HepG2 (cell line): Measurements from ENCODE around the gene DLG5. TPM values are rescaled to one million over a fixed set of nuclear protein-coding genes. Genes with fewer than 3 reads are reported as not detected.

Experiments
- ATAC-seq: fragments of 200-7000 bp; cut with Tn5 transposase; 3 replicates; pipeline ENCODE4 v1.9.1; 2020; ENCODE audit warnings: mild to moderate bottlenecking, moderate library complexity
- BruUV-seq: library from RNA; stranded (reverse); fragments of 400-500 nt; replicated peaks from 2 replicates; lab custom pipeline; 2021; lab: Mats Ljungman, UMichigan
- CTCF ChIA-PET: fragments of 300-600 bp; formaldehyde crosslinking; extraction: SDS; loops from one replicate; lab custom pipeline; 2021; ENCODE audit warnings: low total read pairs, inconsistent platforms, low intra/inter-chr PET ratio; lab: Yijun Ruan, JAX
- POLR2A ChIA-PET: fragments of 350-600 bp; sonication (Branson Sonifier 250); formaldehyde crosslinking; loops from one replicate; lab custom pipeline; 2020; ENCODE audit warnings: antibody characterized with exemption, inconsistent platforms; lab: Yijun Ruan, JAX
- DNase-seq: peaks from one replicate; pipeline ENCODE4 v3.0.0-alpha.2; 2015; ENCODE audit warnings: low spot score
- FAIRE-seq: peaks from 3 replicates; lab custom pipeline; 2011; peaks lifted over from hg19 to GRCh38; lab: Jason Lieb, UNC
- H2AFZ ChIP-seq: one replicate; pipeline ENCODE4 v1.6.1; 2011; ENCODE audit warnings: low read length, inconsistent platforms
- H3K27ac ChIP-seq: fragments of 300-600 bp; 3 replicates; pipeline ENCODE4 v1.8.0; 2011; ENCODE audit warnings: mixed run types, mild to moderate bottlenecking, mixed read lengths, low read length, inconsistent platforms; ENCODE audit not compliant: insufficient read depth; ENCODE audit errors: extremely low read length
- H3K27me3 ChIP-seq, 2 experiments: fragments of 200-600 bp in 1 of 2; 2 replicates in 1 of 2; 3 replicates in 1 of 2; pipeline versions ENCODE4 v1.6.0 to v1.8.0; 2011; ENCODE audit warnings: low read length in 2 of 2, mild to moderate bottlenecking in 2 of 2, moderate library complexity in 2 of 2, inconsistent platforms in 1 of 2; ENCODE audit not compliant: insufficient read depth in 2 of 2, control insufficient read depth in 1 of 2
- H3K36me3 ChIP-seq, 2 experiments: fragments of 200-600 bp in 1 of 2; replicated peaks in 1 of 2; 2 replicates in 1 of 2; 3 replicates in 1 of 2; pipeline versions ENCODE4 v1.5.1 to v1.8.0; 2011; ENCODE audit warnings: low read length in 2 of 2, inconsistent platforms in 1 of 2; ENCODE audit not compliant: insufficient read depth in 2 of 2, control insufficient read depth in 1 of 2
- H3K4me1 ChIP-seq: 2 replicates; pipeline ENCODE4 v1.5.1; 2012; ENCODE audit warnings: low read length, inconsistent platforms; ENCODE audit not compliant: insufficient read depth
- H3K4me2 ChIP-seq: 2 replicates; pipeline ENCODE4 v1.6.0; 2011; ENCODE audit warnings: low read depth, low read length, inconsistent platforms
- H3K4me3 ChIP-seq, 3 experiments: fragments of 200-600 bp in 1 of 3; sonication (generic), shearing (Covaris generic) in 1 of 3; replicated peaks in 1 of 3; 2 replicates each; pipeline ENCODE4 v1.5.1; 2011 to 2016; ENCODE audit warnings: low read length in 3 of 3, inconsistent platforms in 2 of 3, low read depth in 2 of 3, mild to moderate bottlenecking in 2 of 3, control low read depth in 1 of 3, mixed read lengths in 1 of 3; ENCODE audit not compliant: insufficient read depth in 1 of 3
- H3K79me2 ChIP-seq: one replicate; pipeline ENCODE4 v1.6.1; 2011; ENCODE audit warnings: low read length, inconsistent platforms; ENCODE audit not compliant: insufficient read depth
- H3K9ac ChIP-seq: 2 replicates; pipeline ENCODE4 v1.6.0; 2011; ENCODE audit warnings: mild to moderate bottlenecking, low read depth, low read length, inconsistent platforms; ENCODE audit not compliant: insufficient read depth
- H3K9me3 ChIP-seq: 2 replicates; pipeline ENCODE4 v1.5.1; 2012; ENCODE audit warnings: mild to moderate bottlenecking, low read length
- H4K20me1 ChIP-seq: 2 replicates; pipeline ENCODE4 v1.6.0; 2011; ENCODE audit warnings: inconsistent platforms, mild to moderate bottlenecking, low read length, moderate library complexity; ENCODE audit not compliant: insufficient read depth
- ASH2L ChIP-seq: fragments of 300-600, 200-600 bp; sonication (generic); IDR thresholded peaks from 2 replicates; pipeline ENCODE4 v1.7.0; 2017; ENCODE audit warnings: low read depth, mild to moderate bottlenecking, moderate library complexity, mixed read lengths, low read length; ENCODE audit not compliant: insufficient read length
- ATRX ChIP-seq: sonication (generic); formaldehyde crosslinking; IDR thresholded peaks from 2 replicates; pipeline ENCODE4 v1.4.0; 2020; ENCODE audit warnings: missing genetic modification reagents, borderline replicate concordance
- GMEB2 ChIP-seq: IDR thresholded peaks from 2 replicates; pipeline ENCODE4 v1.6.1; 2016; ENCODE audit warnings: missing biosample characterization, missing genetic modification reagents, low read depth
- HBP1 ChIP-seq: IDR thresholded peaks from 2 replicates; pipeline ENCODE4 v1.6.1; 2016; ENCODE audit warnings: low read depth, control low read depth
- HNRNPK ChIP-seq: fragments of 200-400 bp; formaldehyde crosslinking; IDR thresholded peaks from 2 replicates; pipeline ENCODE4 v1.6.1; 2018; ENCODE audit warnings: low read length, low read depth, moderate library complexity, mild to moderate bottlenecking; ENCODE audit not compliant: poor library complexity, severe bottlenecking
- MNT ChIP-seq: fragments of 450-650 bp; IDR thresholded peaks from 2 replicates; pipeline ENCODE4 v1.6.1; 2016
- NCOR1 ChIP-seq: fragments of 200-600 bp; sonication (generic); IDR thresholded peaks from 2 replicates; pipeline ENCODE4 v1.7.0; 2017; ENCODE audit warnings: antibody characterized with exemption, low read length, borderline replicate concordance
- REPIN1 ChIP-seq: sonication (generic); formaldehyde crosslinking; IDR thresholded peaks from 2 replicates; pipeline ENCODE4 v1.8.0; 2022; ENCODE audit warnings: missing genetic modification reagents, low read depth, mild to moderate bottlenecking, borderline replicate concordance
- SIX1 ChIP-seq: sonication (generic); formaldehyde crosslinking; IDR thresholded peaks from 2 replicates; pipeline ENCODE4 v1.4.0; 2020; ENCODE audit warnings: missing genetic modification reagents, borderline replicate concordance
- TEAD3 ChIP-seq: optimal IDR thresholded peaks from 2 replicates; pipeline ENCODE3; 2016; ENCODE audit warnings: borderline replicate concordance
- TRIM24 ChIP-seq: sonication (generic); formaldehyde crosslinking; IDR thresholded peaks from 2 replicates; pipeline ENCODE4 v1.8.0; 2022; ENCODE audit warnings: mild to moderate bottlenecking, missing genetic modification reagents
- U2AF2 ChIP-seq: fragments of 200-400 bp; formaldehyde crosslinking; IDR thresholded peaks from 2 replicates; pipeline ENCODE4 v1.6.1; 2017; ENCODE audit warnings: low read depth, mild to moderate bottlenecking, low read length
- ZFP36L2 ChIP-seq: sonication (generic); formaldehyde crosslinking; IDR thresholded peaks from 2 replicates; pipeline ENCODE4 v1.4.0; 2020; ENCODE audit warnings: missing genetic modification reagents
- ZNF207 ChIP-seq: fragments of 450-650 bp; IDR thresholded peaks from 2 replicates; pipeline ENCODE4 v1.6.1; 2016; ENCODE audit warnings: antibody characterized with exemption, borderline replicate concordance
- ZNF232 ChIP-seq: sonication (generic); formaldehyde crosslinking; IDR thresholded peaks from 2 replicates; pipeline ENCODE4 v1.4.0; 2020; ENCODE audit warnings: missing genetic modification reagents, borderline replicate concordance
- ZNF251 ChIP-seq: sonication (generic); formaldehyde crosslinking; IDR thresholded peaks from 2 replicates; pipeline ENCODE4 v1.9.0; 2021; ENCODE audit warnings: mild to moderate bottlenecking, missing genetic modification reagents
- ZNF333 ChIP-seq: sonication (generic); formaldehyde crosslinking; IDR thresholded peaks from 2 replicates; pipeline ENCODE4 v1.4.0; 2020; ENCODE audit warnings: mild to moderate bottlenecking, missing genetic modification reagents, borderline replicate concordance
- ZNF883 ChIP-seq: sonication (generic); formaldehyde crosslinking; IDR thresholded peaks from 2 replicates; pipeline ENCODE4 v1.5.1; 2020; ENCODE audit warnings: mild to moderate bottlenecking, missing genetic modification reagents; ENCODE audit errors: not compliant biosample characterization
- WGBS: methylation state at CpG from one replicate; pipeline ENCODE4 v1.1.6; 2017; ENCODE audit warnings: low lambda C conversion rate; 5-methylcytosine and 5-hydroxymethylcytosine counted together
- in situ Hi-C: cut with HindIII; loops from 2 replicates; pipeline ENCODE4 v1.10.0; 2017; ENCODE audit warnings: low pct_unique_long_range_greater_than_20kb; ENCODE audit not compliant: extremely low pct_ligation_motif_present
- intact Hi-C: fragments of 100-400 bp; cut with micrococcal nuclease; formaldehyde crosslinking; loops from one replicate; pipeline ENCODE4 v1.10.0; 2022; ENCODE audit not compliant: unreplicated experiment
- polyA plus RNA-seq, 8 experiments: library from polyadenylated mRNA; depleted of rRNA in 3 of 8; stranded (reverse) in 7 of 8; unstranded in 1 of 8; fragments of >200 nt; fragmentation: Illumina TruSeq in 4 of 8; extraction: Trizol in 4 of 8; gene quantifications; 2 replicates each; pipeline versions ENCODE4 v1.2.1 to v1.2.3, GENCODE V29; 2011 to 2016; ENCODE audit warnings: low read depth in 4 of 8, missing spikeins in 1 of 8, mixed read lengths in 1 of 8; ENCODE audit not compliant: insufficient read depth in 1 of 8
- total RNA-seq, 5 experiments: library from RNA; depleted of rRNA; stranded (reverse); fragments of >200 nt; fragmentation: Illumina TruSeq; extraction: Trizol; gene quantifications; 2 replicates each; pipeline ENCODE4 v1.2.3, GENCODE V29; 2016; ENCODE audit warnings: low read depth in 1 of 5
- TF ChIP-seq, protein P1 (sequence below): sonication (generic); formaldehyde crosslinking; IDR thresholded peaks from 2 replicates; pipeline ENCODE4 v1.8.0; 2023; ENCODE audit warnings: mild to moderate bottlenecking, missing genetic modification reagents

Gene DLG5
- total and polyA plus RNA-seq, 2 of the 13 experiments (the other 11 are each of a cell fraction or from before 2014, with no cell fraction given): 15.5 to 18.2 TPM

DNA sequence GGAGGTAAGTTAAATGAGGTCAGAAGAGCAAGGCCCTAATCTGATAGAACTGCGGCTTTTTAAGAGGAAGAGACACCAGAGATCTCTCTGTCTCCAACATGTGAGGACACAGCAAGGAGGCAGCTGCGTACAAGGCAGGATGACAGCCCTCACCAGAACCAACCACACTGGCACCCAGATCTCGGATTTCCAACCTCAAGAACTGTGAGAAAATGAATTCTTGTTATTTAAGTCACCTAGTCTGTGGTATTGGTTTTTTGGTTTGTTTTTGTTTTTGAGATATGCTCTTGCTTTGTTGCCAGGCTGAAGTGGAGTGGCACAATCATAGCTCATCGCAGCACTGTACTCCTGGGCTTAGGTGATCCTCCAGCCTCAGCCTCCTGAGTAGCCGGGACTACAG is 127.2 kb downstream of the DLG5 start:
- H3K4me2 ChIP-seq: no peak overlapping the region
- in situ Hi-C loops: no loop called here
- BruUV-seq: no TSS peak
- no peak overlapping the region for H3K4me3 ChIP-seq
- WGBS: 98% methylated on average over 5 of the region's 5 CpGs
- H3K9ac ChIP-seq: no peak overlapping the region
- intact Hi-C loops: no loop called here
- peaks cover 28 to 78% of the 10 kb centered on the region in 2 experiments for H3K36me3 ChIP-seq
- H3K4me1 ChIP-seq: no peaks in the 10 kb centered on the region
- ATAC-seq: no peak
- CTCF ChIA-PET: no interaction called here
- no peak for DNase-seq
- TF ChIP-seq U2AF2 (no peak), MNT (no peak), ZNF333 (no peak), TEAD3 (CRISPR knock-in tag) (no peak), GMEB2 (CRISPR knock-in tag) (no peak), ZNF251 (CRISPR knock-in tag) (no peak), SIX1 (CRISPR knock-in tag) (no peak), ZNF232 (CRISPR knock-in tag) (no peak), REPIN1 (CRISPR knock-in tag) (no peak), HBP1 (CRISPR knock-in tag) (no peak), TRIM24 (CRISPR knock-in tag) (no peak), NCOR1 (no peak), ZFP36L2 (CRISPR knock-in tag) (no peak), ASH2L (no peak), ATRX (CRISPR knock-in tag) (no peak), ZNF207 (no peak), HNRNPK (no peak), ZNF883 (CRISPR knock-in tag) (no peak)
- TF ChIP-seq, protein P1, sequence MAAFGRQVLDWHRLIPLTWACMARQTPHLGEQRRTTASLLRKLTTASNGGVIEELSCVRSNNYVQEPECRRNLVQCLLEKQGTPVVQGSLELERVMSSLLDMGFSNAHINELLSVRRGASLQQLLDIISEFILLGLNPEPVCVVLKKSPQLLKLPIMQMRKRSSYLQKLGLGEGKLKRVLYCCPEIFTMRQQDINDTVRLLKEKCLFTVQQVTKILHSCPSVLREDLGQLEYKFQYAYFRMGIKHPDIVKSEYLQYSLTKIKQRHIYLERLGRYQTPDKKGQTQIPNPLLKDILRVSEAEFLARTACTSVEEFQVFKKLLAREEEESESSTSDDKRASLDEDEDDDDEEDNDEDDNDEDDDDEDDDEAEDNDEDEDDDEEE (CRISPR knock-in tag): no peak
- TF ChIP-seq, all 625 proteins: peak for 0
- FAIRE-seq: no peak
- H3K9me3 ChIP-seq: no peaks in the 10 kb centered on the region
- H3K27ac ChIP-seq: no peak overlapping the region
- H3K79me2 ChIP-seq: no peaks in the 10 kb centered on the region
- H3K27me3 ChIP-seq: no peaks in the 10 kb centered on the region
- H2AFZ ChIP-seq: no peak overlapping the region
- POLR2A ChIA-PET: no interaction called here
- H4K20me1 ChIP-seq: no peaks in the 10 kb centered on the region
